ENCODE data around the gene ATP6AP2. TPM values are rescaled to one million over a fixed set of nuclear protein-coding genes. Genes with fewer than 3 reads are reported as not detected.
"Not testable (repeated sequence)": the region's sequence is repeated elsewhere in the genome, so short reads cannot be mapped to it uniquely, and the experiment has no call there.

Gene ATP6AP2
- total RNA-seq, 1 donor from 2014 or later = 79.1 TPM

DNA sequence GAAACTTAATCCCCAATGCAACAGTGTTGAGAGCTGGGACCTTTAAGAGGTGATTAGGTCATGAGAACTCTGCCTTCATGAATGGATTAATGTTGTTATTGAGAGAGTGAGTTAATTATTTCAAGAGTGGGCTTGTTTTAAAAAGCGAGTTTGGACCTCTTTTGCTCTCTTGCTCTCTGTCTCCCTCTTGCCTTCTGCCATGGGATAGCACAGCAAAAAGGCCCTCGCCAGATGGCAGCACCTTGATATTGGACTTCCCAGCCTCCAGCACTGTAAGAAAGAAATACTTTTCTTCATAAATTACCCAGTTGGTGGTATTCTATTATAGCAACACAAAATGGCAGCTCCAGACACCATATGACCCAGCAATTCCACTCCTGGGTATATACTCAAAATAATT is 7.0 kb upstream of the ATP6AP2 start:
- intact Hi-C loops (cut with micrococcal nuclease) = no loop called here

GRCh38 chrX:40575411-40575810 is 5.4 kb upstream of the ATP6AP2 start:
- intact Hi-C loops (cut with micrococcal nuclease) = not testable (repeated sequence)

GRCh38 chrX:40576291-40576690 is 4.5 kb upstream of the ATP6AP2 start:
- intact Hi-C loops (cut with micrococcal nuclease) = no loop called here

DNA sequence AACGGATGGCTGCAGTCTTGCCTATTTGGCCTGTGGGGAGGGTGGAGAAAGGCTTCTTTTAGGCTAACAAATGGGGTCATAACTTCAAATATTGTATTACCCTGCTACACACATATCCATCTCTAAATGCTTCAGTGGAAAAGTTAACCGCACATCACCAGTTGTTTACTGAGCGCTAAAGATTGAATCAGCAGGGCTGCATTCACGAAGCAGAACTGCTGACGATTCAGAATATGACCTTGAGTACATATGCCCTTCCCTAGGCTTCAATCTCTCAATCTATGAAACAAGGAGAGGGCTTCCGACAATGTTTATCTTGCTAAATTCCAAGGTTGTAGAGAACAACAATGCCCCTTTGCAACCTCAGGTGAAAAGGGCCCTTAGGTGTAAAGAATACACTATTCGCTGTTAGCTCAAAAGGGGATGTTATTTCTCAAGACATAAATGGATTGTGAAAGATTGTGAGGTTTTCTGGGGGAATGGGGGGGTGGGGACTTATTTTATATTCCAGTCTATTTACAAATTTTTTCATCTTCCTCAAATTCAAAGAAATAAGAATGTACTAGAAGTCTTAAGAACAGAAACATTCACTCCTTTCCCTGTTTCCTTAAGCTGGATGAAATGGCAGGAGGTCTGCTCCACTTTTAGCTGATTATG is 2.6 kb upstream of the ATP6AP2 start:
- intact Hi-C loops (cut with micrococcal nuclease) = no loop called here

DNA sequence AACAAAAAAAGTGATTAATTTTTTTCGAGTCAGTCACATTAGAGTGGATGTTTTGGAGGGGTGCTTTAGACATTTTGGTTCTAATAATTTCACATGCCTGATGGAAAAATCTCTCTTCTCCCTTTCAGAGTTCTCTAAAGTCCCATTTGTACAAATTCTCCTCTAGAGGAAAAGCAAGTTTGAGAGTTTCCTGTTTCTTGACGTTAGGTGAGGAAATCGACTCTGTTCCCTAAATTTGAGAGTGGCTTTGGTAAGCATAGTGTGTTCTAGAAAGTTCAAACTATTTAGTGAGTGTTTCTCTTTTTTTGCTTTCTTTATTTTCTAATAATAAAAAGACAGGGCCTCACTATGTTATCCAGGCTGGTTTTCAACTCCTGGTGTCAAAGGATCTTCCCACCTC is 1.6 kb upstream of the ATP6AP2 start:
- intact Hi-C loops (cut with micrococcal nuclease) = no loop called here

- intact Hi-C loops (cut with micrococcal nuclease) = loop anchor here (1.0 to 10.0 kb wide), 3 partner anchors 67 to 755 kb away; partner anchors contain the start of genes CXorf38, DDX3X and MED14
Measured at GRCh38 chrX:40579900-40580536, 752 bp upstream of the ATP6AP2 start.

- intact Hi-C loops (cut with micrococcal nuclease) = loop anchor here (10.0 kb wide), 2 partner anchors 153 to 753 kb away; partner anchors contain the start of genes DDX3X and MED14
Measured at GRCh38 chrX:40581336-40581920, 658 bp downstream of the ATP6AP2 start.

GRCh38 chrX:40582178-40582577 is 1.4 kb downstream of the ATP6AP2 start:
- intact Hi-C loops (cut with micrococcal nuclease) = loop anchor here (10.0 kb wide), 2 partner anchors 153 to 753 kb away; partner anchors contain the start of genes DDX3X and MED14

DNA sequence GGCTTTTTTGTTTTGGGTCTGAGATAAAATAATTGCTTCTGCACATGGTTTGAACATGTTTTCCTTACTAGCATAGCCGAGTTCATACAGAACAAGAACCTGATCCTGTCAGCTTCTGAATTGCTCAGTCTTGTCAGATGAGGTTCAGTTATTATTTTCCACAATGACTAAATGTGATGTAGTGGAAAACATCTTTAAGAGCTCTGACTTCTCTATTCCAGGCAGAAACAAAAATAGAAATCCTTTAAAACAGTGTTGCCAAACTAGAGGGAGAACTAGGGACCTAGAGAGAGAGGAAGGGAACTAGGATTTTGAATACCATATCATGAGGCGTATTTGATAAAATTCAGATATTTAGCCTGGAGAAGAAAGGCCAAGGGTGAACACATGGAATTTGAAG is 2.0 kb downstream of the ATP6AP2 start:
- intact Hi-C loops (cut with micrococcal nuclease) = loop anchor here (10.0 kb wide), 2 partner anchors 152 to 752 kb away; partner anchors contain the start of genes DDX3X and MED14

GRCh38 chrX:40587623-40588022 is 6.9 kb downstream of the ATP6AP2 start:
- intact Hi-C loops (cut with micrococcal nuclease) = loop anchor here (10.0 kb wide), 2 partner anchors 147 to 747 kb away; partner anchors contain the start of genes DDX3X and MED14

GRCh38 chrX:40589616-40590321 is 9.0 kb downstream of the ATP6AP2 start:
- intact Hi-C loops (cut with micrococcal nuclease) = loop anchor here (10.0 kb wide), 2 partner anchors 145 to 745 kb away; partner anchors contain the start of genes DDX3X and MED14

DNA sequence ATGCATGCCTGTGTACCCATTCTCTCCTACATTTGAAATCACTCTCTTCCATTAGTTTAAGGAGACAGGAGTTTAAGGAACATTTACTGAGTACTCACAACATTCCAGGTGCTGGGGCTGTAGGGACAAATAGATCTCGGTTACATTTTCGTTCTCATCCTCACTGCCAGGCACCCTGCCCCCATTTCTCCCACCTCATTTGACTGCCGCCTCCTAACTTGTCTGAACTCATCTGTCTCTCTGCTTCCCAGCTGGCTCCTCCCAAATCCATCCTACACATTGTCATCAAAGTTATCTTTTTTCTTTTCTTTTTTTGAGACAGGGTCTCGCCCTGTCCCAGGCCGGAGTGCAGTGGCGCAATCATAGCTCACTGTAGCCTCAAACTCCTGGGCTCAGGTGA is 22.7 kb downstream of the ATP6AP2 start:
- intact Hi-C loops (cut with micrococcal nuclease) = no loop called here

DNA sequence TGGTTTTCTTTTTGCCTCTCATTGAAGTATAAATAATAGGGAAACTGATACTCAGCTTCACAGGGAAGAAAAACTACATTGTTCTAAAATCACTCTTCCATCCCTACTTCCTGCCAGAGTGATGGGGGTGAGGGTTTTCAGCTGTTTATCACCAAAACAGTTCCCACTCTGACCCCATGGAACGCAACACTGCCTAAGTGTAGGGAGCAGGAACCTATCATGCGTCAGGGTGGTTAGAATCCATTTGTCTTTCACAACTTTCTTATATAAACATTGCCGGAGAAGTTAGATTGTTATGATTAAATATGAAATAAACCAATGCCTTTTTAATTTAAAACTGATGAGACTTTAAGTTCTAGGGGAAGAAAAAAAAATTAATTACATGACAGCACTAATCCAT is 26.6 kb downstream of the ATP6AP2 start:
- intact Hi-C loops (cut with micrococcal nuclease) = no loop called here

DNA sequence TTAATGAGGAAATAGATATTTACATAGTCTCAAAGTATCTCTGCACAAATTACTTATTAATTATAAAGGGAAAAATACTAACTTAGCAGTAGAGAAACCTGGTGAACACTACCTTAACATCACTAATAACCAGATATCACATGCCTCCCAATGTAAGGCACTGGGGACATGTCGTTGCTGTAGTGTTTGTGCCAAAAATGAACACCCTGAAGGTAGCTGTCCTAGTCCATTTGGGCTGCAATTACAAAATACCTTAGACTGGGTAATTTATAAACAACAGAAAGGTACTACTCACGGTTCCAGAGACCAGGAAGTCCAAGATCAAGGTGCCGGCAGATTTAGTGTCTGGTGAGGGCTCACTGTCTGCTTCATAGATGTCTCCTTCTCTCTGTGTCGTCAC is 31.7 kb downstream of the ATP6AP2 start:
- intact Hi-C loops (cut with micrococcal nuclease) = no loop called here

DNA sequence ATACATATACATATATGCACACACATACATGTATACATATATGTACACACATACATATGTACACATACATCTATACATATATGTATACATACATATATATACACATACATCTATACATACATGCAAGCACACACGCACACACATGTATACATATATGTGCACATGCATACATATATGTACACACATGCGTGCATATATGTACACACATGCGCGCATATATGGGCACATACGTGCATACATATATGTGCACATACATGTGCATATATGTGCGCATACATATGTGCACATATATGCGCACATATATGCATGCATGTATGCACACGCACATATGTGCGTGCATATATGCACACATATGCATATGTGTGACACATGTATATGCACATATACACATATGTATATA is 35.2 kb downstream of the ATP6AP2 start:
- intact Hi-C loops (cut with micrococcal nuclease) = no loop called here

- intact Hi-C loops (cut with micrococcal nuclease) = no loop called here
Measured at GRCh38 chrX:40617566-40617965, 36.8 kb downstream of the ATP6AP2 start.

DNA sequence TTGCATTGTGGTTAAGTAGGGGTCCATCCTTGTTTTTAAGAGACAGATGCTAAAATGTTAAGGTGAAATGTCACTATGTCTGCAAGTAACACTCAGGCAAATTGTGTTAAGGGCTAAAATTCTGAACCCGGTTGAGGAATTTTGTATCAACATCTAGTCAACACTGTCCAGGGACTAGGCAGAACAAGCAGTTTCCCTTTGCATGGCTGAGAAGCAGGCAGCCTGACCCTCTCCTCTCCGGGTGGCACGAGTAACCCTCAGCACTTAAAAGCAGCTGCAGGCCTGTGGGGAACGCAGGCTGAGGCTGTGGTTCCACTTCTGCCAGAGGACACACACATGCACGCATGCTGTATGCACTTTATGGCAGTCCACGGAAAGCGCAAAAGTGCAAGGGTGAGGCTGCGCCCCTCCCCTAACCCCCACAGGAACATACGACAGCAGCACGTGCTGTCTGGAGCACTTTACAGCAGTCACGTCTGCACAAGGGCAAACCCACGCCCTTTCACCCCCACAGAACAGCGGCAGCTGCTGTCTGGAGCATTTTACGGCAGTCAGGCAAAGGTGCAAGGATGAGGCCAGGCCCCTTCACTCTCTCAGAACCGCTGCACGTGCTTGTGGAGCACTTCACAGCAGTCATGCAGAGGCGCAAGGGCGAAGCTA is 41.8 kb downstream of the ATP6AP2 start:
- intact Hi-C loops (cut with micrococcal nuclease) = no loop called here

DNA sequence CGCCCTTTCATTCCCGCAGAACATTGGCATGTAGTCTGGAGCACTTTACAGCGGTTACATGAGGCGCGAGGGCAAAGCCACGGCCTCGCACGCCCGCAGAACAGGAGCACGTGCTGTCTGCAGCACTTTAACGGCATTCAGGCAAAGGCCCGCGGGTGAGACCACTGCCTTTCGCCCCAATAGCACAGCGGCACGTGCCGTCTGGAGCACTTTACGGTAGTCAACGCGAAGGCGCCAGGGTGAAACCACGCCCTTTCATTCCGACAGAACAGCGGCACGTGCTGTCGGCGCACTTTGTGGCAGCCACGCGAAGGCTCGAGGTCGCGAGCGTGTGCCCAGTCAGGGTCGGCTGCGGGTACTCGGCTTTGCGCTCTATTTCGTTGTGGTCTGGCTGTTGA is 42.4 kb downstream of the ATP6AP2 start, which contains the start of gene MPC1L:
TSS of gene MPC1L (plus strand) at position 290 of the 398 bp plus-strand sequence. CDS start 138 bp downstream, outside the sequence.
- intact Hi-C loops (cut with micrococcal nuclease) = no loop called here

- intact Hi-C loops (cut with micrococcal nuclease) = no loop called here
Measured at GRCh38 chrX:40623665-40624064, 42.9 kb downstream of the ATP6AP2 start.

DNA sequence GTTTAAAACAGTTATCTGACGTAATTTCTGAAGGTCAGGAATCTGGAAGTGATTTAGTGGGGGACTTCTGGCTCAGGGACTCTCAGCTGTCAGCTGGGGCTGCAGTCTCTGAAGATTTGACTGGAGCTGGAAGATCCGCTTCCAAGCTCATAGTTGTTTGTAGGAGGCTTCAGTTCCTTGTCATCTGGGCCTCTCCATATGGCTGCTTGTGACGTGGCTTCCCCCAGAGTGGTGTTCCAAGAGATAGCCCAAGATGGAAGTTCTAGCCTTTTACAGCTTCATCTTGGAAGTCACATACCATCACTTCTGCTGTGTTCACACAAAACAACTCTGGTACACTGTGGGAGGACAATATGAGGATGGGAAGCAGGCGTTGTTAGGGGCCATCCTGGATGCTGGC is 44.5 kb downstream of the ATP6AP2 start:
- intact Hi-C loops (cut with micrococcal nuclease) = no loop called here

DNA sequence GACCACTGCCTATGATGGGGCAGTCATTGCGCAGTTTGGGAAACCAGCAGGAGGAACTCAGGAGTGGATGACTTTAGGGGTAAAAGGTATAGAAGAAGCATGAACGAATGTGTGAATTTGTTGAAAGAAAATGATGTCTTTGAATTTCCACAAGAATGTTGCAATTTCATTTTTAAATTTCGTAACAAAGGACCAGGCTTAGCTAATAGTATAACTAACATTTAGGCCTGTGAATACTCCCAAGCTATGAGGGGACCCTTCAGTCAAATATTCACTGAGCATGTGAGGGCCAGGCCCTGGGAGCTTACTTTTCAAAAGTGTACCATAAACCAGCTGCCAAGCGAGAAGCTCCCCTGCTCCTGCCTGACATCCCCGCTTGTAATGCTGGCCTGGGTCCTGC is 47.7 kb downstream of the ATP6AP2 start:
- intact Hi-C loops (cut with micrococcal nuclease) = no loop called here
